Neural progenitor cell (in vitro differentiated cells): ENCODE results near the gene GPATCH4.

Source experiments
- EZH2 ChIP-seq: fragments of 200-600 bp; sonication (generic); IDR thresholded peaks from 2 replicates; pipeline ENCODE4 v1.6.1; 2017; ENCODE audit warnings: antibody characterized with exemption, mild to moderate bottlenecking, moderate library complexity
- EZH2phosphoT487 ChIP-seq: fragments of 200-600 bp; sonication (generic); IDR thresholded peaks from 2 replicates; pipeline ENCODE4 v1.6.1; 2017; ENCODE audit warnings: antibody characterized with exemption
- TF ChIP-seq, protein P1 (sequence below): fragments of 200-600 bp; sonication (generic); IDR thresholded peaks from 2 replicates; pipeline ENCODE4 v1.5.1; 2017; ENCODE audit warnings: antibody characterized with exemption, mild to moderate bottlenecking

DNA sequence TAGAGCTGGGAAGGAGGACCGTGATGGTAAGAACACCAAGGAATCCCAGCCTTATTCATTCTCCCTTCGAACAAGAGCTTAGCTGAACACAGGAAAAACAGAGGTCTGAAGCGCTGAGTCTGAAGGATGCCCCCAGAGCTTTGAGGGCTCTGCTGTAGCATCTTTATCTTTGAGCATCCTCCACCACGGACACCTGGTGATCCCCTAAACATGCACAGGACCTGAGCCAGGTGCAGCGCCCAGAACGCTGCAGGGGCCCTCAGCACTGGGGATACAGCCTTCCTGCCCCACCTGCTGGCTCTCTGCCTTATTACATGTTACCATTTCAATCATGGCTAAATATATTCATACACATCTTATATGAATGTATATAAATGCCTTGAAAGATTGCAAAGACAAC lies 7.7 kb upstream of the GPATCH4 start:
- TF ChIP-seq, protein P1, sequence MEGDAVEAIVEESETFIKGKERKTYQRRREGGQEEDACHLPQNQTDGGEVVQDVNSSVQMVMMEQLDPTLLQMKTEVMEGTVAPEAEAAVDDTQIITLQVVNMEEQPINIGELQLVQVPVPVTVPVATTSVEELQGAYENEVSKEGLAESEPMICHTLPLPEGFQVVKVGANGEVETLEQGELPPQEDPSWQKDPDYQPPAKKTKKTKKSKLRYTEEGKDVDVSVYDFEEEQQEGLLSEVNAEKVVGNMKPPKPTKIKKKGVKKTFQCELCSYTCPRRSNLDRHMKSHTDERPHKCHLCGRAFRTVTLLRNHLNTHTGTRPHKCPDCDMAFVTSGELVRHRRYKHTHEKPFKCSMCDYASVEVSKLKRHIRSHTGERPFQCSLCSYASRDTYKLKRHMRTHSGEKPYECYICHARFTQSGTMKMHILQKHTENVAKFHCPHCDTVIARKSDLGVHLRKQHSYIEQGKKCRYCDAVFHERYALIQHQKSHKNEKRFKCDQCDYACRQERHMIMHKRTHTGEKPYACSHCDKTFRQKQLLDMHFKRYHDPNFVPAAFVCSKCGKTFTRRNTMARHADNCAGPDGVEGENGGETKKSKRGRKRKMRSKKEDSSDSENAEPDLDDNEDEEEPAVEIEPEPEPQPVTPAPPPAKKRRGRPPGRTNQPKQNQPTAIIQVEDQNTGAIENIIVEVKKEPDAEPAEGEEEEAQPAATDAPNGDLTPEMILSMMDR: peak; percentile 64
- TF ChIP-seq EZH2: no peak
- no peak for TF ChIP-seq EZH2phosphoT487
